GM23248 (cell line): ENCODE results near the gene GSPT1. TPM values are rescaled to one million over a fixed set of nuclear protein-coding genes. Genes with fewer than 3 reads are reported as not detected.
"Not testable (repeated sequence)": the region's sequence is repeated elsewhere in the genome, so short reads cannot be mapped to it uniquely, and the experiment has no call there.

Experiments used
- DNase-seq: peaks from one replicate; pipeline ENCODE4 v3.0.0-alpha.2; 2015
- H2AFZ ChIP-seq: fragments of 200-600 bp; sonication (generic); 2 replicates; pipeline ENCODE4 v1.6.1; 2016; ENCODE audit warnings: antibody characterized with exemption
- H3F3A ChIP-seq: fragments of 200-600 bp; sonication (generic); 2 replicates; pipeline ENCODE4 v1.6.1; 2016; ENCODE audit warnings: mild to moderate bottlenecking, antibody characterized with exemption, mixed run types; ENCODE audit not compliant: insufficient read depth
- H3K27ac ChIP-seq: fragments of 200-600 bp; sonication (generic); 2 replicates; pipeline ENCODE4 v1.5.1; 2016; ENCODE audit warnings: mild to moderate bottlenecking
- H3K27me3 ChIP-seq: fragments of 200-600 bp; sonication (generic); replicated peaks from 2 replicates; pipeline ENCODE4 v1.6.1; 2016; ENCODE audit warnings: mild to moderate bottlenecking; ENCODE audit not compliant: insufficient read depth
- H3K36me3 ChIP-seq: fragments of 200-600 bp; sonication (generic); 2 replicates; pipeline ENCODE4 v1.6.1; 2016; ENCODE audit warnings: low read depth, mild to moderate bottlenecking
- H3K4me1 ChIP-seq: fragments of 200-600 bp; sonication (generic); 2 replicates; pipeline ENCODE4 v1.6.1; 2016; ENCODE audit warnings: mild to moderate bottlenecking; ENCODE audit not compliant: insufficient read depth
- H3K4me2 ChIP-seq: fragments of 200-600 bp; sonication (generic); one replicate; pipeline ENCODE4 v1.6.1; 2016; ENCODE audit warnings: mild to moderate bottlenecking; ENCODE audit not compliant: unreplicated experiment
- H3K4me3 ChIP-seq: fragments of 200-600 bp; sonication (generic); 2 replicates; pipeline ENCODE4 v1.5.1; 2016; ENCODE audit warnings: mild to moderate bottlenecking
- H3K79me2 ChIP-seq: fragments of 200-600 bp; sonication (generic); 2 replicates; pipeline ENCODE4 v1.6.1; 2016; ENCODE audit warnings: mild to moderate bottlenecking; ENCODE audit not compliant: insufficient read depth
- H3K9ac ChIP-seq: fragments of 200-600 bp; sonication (generic); 2 replicates; pipeline ENCODE4 v1.6.1; 2016; ENCODE audit warnings: mild to moderate bottlenecking
- H3K9me2 ChIP-seq: fragments of 200-600 bp; sonication (generic); 2 replicates; pipeline ENCODE4 v1.6.1; 2016; ENCODE audit warnings: mixed run types, mild to moderate bottlenecking, moderate library complexity; ENCODE audit not compliant: insufficient read depth
- H3K9me3 ChIP-seq: fragments of 200-600 bp; sonication (generic); one replicate; pipeline ENCODE4 v1.6.1; 2017; ENCODE audit warnings: low read depth
- H4K20me1 ChIP-seq: fragments of 200-600 bp; sonication (generic); 2 replicates; pipeline ENCODE4 v1.6.0; 2016; ENCODE audit not compliant: insufficient read depth
- EZH2 ChIP-seq: fragments of 200-600 bp; sonication (generic); IDR thresholded peaks from 2 replicates; pipeline ENCODE4 v1.6.1; 2018; ENCODE audit warnings: antibody characterized with exemption, mild to moderate bottlenecking; ENCODE audit not compliant: insufficient read depth, poor library complexity, severe bottlenecking
- EZH2phosphoT487 ChIP-seq: fragments of 200-600 bp; sonication (generic); IDR thresholded peaks from 2 replicates; pipeline ENCODE4 v1.6.1; 2018; ENCODE audit warnings: antibody characterized with exemption, moderate library complexity, mild to moderate bottlenecking, low read depth; ENCODE audit not compliant: insufficient read depth
- WGBS, 2 experiments: methylation state at CpG; one replicate each; pipeline ENCODE4 v1.1.6; 2015 to 2017; ENCODE audit warnings: low lambda C conversion rate in 2 of 2, low coverage in 1 of 2; ENCODE audit errors: missing lambda C conversion rate in 2 of 2; 5-methylcytosine and 5-hydroxymethylcytosine counted together
- in situ Hi-C: fragments of 300-500 bp; cut with MboI; formaldehyde crosslinking; loops from 2 replicates; pipeline ENCODE4 v1.15.0; 2020
- polyA plus RNA-seq: library from polyadenylated mRNA; unstranded; fragments of >200 nt; fragmentation: Nextera tagmentation; extraction: Ambion mirVana; gene quantifications from 2 replicates; pipeline ENCODE4 v1.2.1, GENCODE V29; 2016
- total RNA-seq: library from RNA; depleted of rRNA; stranded (reverse); fragments of >200 nt; shearing (Covaris generic); gene quantifications from 2 replicates; pipeline ENCODE4 v1.2.3, GENCODE V29; 2014

Gene GSPT1
- total and polyA plus RNA-seq, 2 experiments from 2014 or later: 78.7 to 112 TPM

- H3K9me2 ChIP-seq: no peaks in the 10 kb centered on the region
- in situ Hi-C loops: loop anchor here (10.0 kb wide), 1 partner anchor 107 kb away; no protein-coding TSS in a partner anchor
- no peaks in the 10 kb centered on the region for H3K27me3 ChIP-seq
- peak overlapping the region; percentile 63 for H3K27ac ChIP-seq
- H3F3A ChIP-seq: peaks cover 24% of the 10 kb centered on the region; the same call in 1 of the 2 replicates
- H3K4me2 ChIP-seq: peak overlapping the region; percentile 13
- no peaks in the 10 kb centered on the region for H3K79me2 ChIP-seq
- peak overlapping the region; percentile 25; the same call in 1 of the 2 replicates for H3K9ac ChIP-seq
- no peaks in the 10 kb centered on the region for H4K20me1 ChIP-seq
- no peaks in the 10 kb centered on the region for H3K9me3 ChIP-seq
- H3K4me1 ChIP-seq: peaks cover 25% of the 10 kb centered on the region
- peak; percentile 63 for DNase-seq
- H2AFZ ChIP-seq: peak overlapping the region; percentile 64; the same call in 1 of the 2 replicates
- TF ChIP-seq EZH2phosphoT487 (no peak), EZH2 (no peak)
- H3K4me3 ChIP-seq: no peak overlapping the region
- 73% methylated on average over 10 of the region's 10 CpGs for WGBS, 2 experiments
- no peaks in the 10 kb centered on the region for H3K36me3 ChIP-seq
Observed at GRCh38 chr16:11957591-11958395, 42.0 kb upstream of the GSPT1 start.

DNA sequence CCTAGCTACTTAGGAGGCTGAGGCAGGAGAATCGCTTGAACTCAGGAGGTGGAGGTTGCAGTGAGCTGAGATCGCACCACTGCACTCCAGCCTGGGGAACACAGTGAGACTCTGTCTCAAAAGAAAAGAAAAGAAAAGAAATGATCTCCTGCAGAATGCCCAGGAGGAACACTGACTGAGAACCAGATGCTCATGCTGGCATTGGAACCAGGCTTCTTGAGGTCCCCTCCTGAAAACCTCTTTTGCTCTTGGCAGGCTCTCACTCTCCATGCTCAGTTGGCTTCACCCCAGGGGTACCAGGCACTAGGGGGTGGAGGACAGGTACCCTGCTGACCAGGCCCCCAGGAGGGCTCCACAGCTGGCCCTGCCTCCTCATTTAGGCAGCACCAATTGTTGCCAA, 40.8 kb upstream of the GSPT1 start:
- peak overlapping the region; percentile 88 for H3K27ac ChIP-seq
- no peak for TF ChIP-seq EZH2
- no peak for TF ChIP-seq EZH2phosphoT487
- peaks cover 24% of the 10 kb centered on the region; the same call in 1 of the 2 replicates for H3F3A ChIP-seq
- no peaks in the 10 kb centered on the region for H3K9me3 ChIP-seq
- H3K9me2 ChIP-seq: no peaks in the 10 kb centered on the region
- WGBS, 2 experiments: 100% methylated on average over 2 of the region's 2 CpGs
- no peak overlapping the region for H2AFZ ChIP-seq
- in situ Hi-C loops: loop anchor here (10.0 kb wide), 1 partner anchor 108 kb away; no protein-coding TSS in a partner anchor
- H3K27me3 ChIP-seq: no peaks in the 10 kb centered on the region
- H3K9ac ChIP-seq: no peak overlapping the region
- DNase-seq: peak; percentile 21
- H3K36me3 ChIP-seq: no peaks in the 10 kb centered on the region
- no peak overlapping the region for H3K4me2 ChIP-seq
- H3K79me2 ChIP-seq: no peaks in the 10 kb centered on the region
- H3K4me3 ChIP-seq: no peak overlapping the region
- H4K20me1 ChIP-seq: no peaks in the 10 kb centered on the region
- peaks cover 25% of the 10 kb centered on the region for H3K4me1 ChIP-seq

- H3K36me3 ChIP-seq: no peaks in the 10 kb centered on the region
- H3K9ac ChIP-seq: peak overlapping the region; percentile 60; the same call in 1 of the 2 replicates
- H3K79me2 ChIP-seq: no peaks in the 10 kb centered on the region
- 0 out of 2 replicates have a peak overlapping the region, but pooled peaks have one; percentile 16 for H3K4me3 ChIP-seq
- DNase-seq: peak; percentile 98
- in situ Hi-C loops: loop anchor here (10.0 kb wide), 1 partner anchor 109 kb away; no protein-coding TSS in a partner anchor
- no peak for TF ChIP-seq EZH2
- no peaks in the 10 kb centered on the region for H3K9me3 ChIP-seq
- H3K27me3 ChIP-seq: no peaks in the 10 kb centered on the region
- peak overlapping the region; percentile 88 for H3K27ac ChIP-seq
- peaks cover 24% of the 10 kb centered on the region; the same call in 1 of the 2 replicates for H3F3A ChIP-seq
- H4K20me1 ChIP-seq: no peaks in the 10 kb centered on the region
- no peaks in the 10 kb centered on the region for H3K9me2 ChIP-seq
- H2AFZ ChIP-seq: peak overlapping the region; percentile 57
- H3K4me1 ChIP-seq: peaks cover 25% of the 10 kb centered on the region
- WGBS, 2 experiments: 1 to 2% methylated on average over 8 of the region's 8 CpGs
- peak overlapping the region; percentile 66 for H3K4me2 ChIP-seq
Observed at GRCh38 chr16:11955713-11956123, 40.0 kb upstream of the GSPT1 start.

DNA sequence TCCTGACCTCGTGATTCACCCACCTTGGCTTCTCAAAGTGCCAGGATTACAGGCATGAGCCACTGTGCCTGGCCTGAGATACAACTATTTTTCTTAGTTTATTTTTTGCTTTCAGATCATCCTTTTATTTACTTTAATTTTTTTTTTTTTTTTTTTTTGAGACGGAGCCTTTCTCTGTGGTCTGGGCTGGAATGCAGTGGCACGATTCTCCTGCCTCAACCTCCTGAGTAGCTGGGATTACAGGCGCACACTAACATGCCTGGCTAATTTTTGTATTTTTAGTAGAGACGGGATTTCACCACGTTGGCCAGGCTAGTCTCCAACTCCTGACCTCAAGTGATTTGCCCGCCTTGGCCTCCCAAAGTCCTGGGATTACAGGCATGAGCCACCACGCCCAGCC, 37.8 kb upstream of the GSPT1 start:
- H3K27ac ChIP-seq, H3K9me2 ChIP-seq, H3K9ac ChIP-seq, H4K20me1 ChIP-seq, H2AFZ ChIP-seq, H3K4me3 ChIP-seq, H3K27me3 ChIP-seq, H3K9me3 ChIP-seq, H3K36me3 ChIP-seq, H3K79me2 ChIP-seq, H3K4me2 ChIP-seq, DNase-seq: not testable (repeated sequence)
- Histone ChIP-seq H3F3A (peaks cover 24% of the 10 kb centered on the region; the same call in 1 of the 2 replicates), H3K4me1 (peaks cover 25% of the 10 kb centered on the region)
- 91 to 95% methylated on average over 8 of the region's 8 CpGs for WGBS, 2 experiments
- in situ Hi-C loops: loop anchor here (10.0 kb wide), 1 partner anchor 111 kb away; no protein-coding TSS in a partner anchor
